ENCODE measurements around the gene VEGFD.

DNA sequence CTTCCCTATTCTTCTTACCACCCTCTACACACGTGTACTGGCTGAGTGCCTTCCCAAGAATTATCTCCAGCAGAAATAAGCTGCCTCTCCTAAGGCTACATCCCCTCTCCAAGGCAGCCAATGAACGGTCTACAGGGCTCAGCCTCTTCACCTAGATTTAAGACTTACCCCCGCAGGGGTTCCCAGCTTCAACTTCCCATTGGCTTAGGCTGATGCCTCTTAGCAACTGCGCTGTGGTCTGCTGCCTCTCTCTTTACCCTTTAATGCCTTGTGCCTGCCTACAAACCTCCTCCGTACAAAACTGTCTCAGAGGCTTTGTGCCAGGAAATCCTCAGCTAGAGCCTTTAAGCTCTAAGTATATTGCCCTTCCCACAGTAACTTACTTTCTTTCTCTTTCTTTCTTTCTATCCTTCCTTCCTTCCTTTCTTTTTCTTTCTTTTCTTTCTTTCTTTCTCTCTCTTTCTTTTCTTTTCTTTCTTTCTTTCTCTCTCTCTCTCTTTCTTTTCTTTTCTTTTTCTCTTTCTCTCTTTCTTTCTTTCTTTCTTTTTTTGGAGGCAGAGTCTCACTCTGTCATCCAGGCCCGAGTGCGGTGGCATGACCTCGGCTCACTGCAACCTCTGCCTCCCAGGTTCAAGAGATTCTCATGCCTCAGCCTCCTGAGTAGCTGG lies 33.8 kb downstream of the VEGFD start:
- TF ChIP-seq, protein P1, sequence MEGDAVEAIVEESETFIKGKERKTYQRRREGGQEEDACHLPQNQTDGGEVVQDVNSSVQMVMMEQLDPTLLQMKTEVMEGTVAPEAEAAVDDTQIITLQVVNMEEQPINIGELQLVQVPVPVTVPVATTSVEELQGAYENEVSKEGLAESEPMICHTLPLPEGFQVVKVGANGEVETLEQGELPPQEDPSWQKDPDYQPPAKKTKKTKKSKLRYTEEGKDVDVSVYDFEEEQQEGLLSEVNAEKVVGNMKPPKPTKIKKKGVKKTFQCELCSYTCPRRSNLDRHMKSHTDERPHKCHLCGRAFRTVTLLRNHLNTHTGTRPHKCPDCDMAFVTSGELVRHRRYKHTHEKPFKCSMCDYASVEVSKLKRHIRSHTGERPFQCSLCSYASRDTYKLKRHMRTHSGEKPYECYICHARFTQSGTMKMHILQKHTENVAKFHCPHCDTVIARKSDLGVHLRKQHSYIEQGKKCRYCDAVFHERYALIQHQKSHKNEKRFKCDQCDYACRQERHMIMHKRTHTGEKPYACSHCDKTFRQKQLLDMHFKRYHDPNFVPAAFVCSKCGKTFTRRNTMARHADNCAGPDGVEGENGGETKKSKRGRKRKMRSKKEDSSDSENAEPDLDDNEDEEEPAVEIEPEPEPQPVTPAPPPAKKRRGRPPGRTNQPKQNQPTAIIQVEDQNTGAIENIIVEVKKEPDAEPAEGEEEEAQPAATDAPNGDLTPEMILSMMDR (IDR thresholded peaks at IDR 0.05 in 8 of 11, conservative IDR thresholded peaks at IDR 0.05 in 3 of 11) = no peak
- TF ChIP-seq POLR2AphosphoS5 (IDR thresholded peaks at IDR 0.05) (no peak), POLR2A (IDR thresholded peaks at IDR 0.05) (no peak)

Data from spleen (tissue), 7 donors.